Muscle of leg (tissue), 11 donors: Measurements from ENCODE around the gene RANBP9. TPM values are rescaled to one million over a fixed set of nuclear protein-coding genes. Genes with fewer than 3 reads are reported as not detected.

ENCODE experiments used
- DNase-seq: peaks from one replicate; pipeline ENCODE4 v3.0.0; 2013
- H3K27ac ChIP-seq: one replicate; pipeline ENCODE4 v1.5.1; 2013; ENCODE audit warnings: mild to moderate bottlenecking, low read length, control low read depth
- H3K27me3 ChIP-seq: one replicate; pipeline ENCODE4 v1.6.1; 2013; ENCODE audit warnings: low read length; ENCODE audit not compliant: control insufficient read depth, insufficient read depth
- H3K36me3 ChIP-seq: one replicate; pipeline ENCODE4 v1.6.1; 2013; ENCODE audit warnings: low read length; ENCODE audit not compliant: control insufficient read depth, insufficient read depth
- H3K4me1 ChIP-seq: one replicate; pipeline ENCODE4 v1.6.1; 2013; ENCODE audit warnings: low read length; ENCODE audit not compliant: control insufficient read depth, insufficient read depth
- H3K4me3 ChIP-seq: one replicate; pipeline ENCODE4 v1.5.1; 2013; ENCODE audit warnings: low read length, control low read depth
- H3K9me3 ChIP-seq: replicated peaks from 2 replicates; pipeline ENCODE4 v1.6.1; 2013; ENCODE audit warnings: low read depth, low read length; ENCODE audit not compliant: control insufficient read depth
- WGBS: methylation state at CpG from one replicate; pipeline ENCODE4 v1.1.5; 2013; ENCODE audit warnings: missing lambda C conversion rate; ENCODE audit not compliant: insufficient coverage; 5-methylcytosine and 5-hydroxymethylcytosine counted together
- polyA plus RNA-seq, 8 donors: library from polyadenylated mRNA; unstranded; fragments of 120-200 nt; gene quantifications; one replicate each; pipeline versions ENCODE4 v1.2.1 to v1.2.3, GENCODE V29; 2013; ENCODE audit warnings: inconsistent platforms in 1 of 8, low replicate concordance in 1 of 8; ENCODE audit not compliant: insufficient read length in 8 of 8, insufficient read depth in 1 of 8
- total RNA-seq: library from RNA; stranded (reverse); fragments of 120-200 nt; gene quantifications from one replicate; pipeline ENCODE4 v1.2.4, GENCODE V29; 2013

The RANBP9 gene
- total and polyA plus RNA-seq, 9 donors = 23.4 to 35.6 (median 27.7) TPM

GRCh38 chr6:13591205-13591921, 120.3 kb downstream of the RANBP9 start:
- H3K36me3 ChIP-seq = peaks cover 48% of the 10 kb centered on the region
- H3K27ac ChIP-seq = no peak overlapping the region
- 95% methylated on average over 15 of the region's 21 CpGs for WGBS
- no peaks in the 10 kb centered on the region for H3K27me3 ChIP-seq
- H3K4me3 ChIP-seq = no peak overlapping the region
- no peak for DNase-seq
- no peaks in the 10 kb centered on the region for H3K4me1 ChIP-seq
- no peaks in the 10 kb centered on the region for H3K9me3 ChIP-seq

- Histone ChIP-seq H3K9me3 (no peaks in the 10 kb centered on the region), H3K4me1 (no peaks in the 10 kb centered on the region), H3K27me3 (no peaks in the 10 kb centered on the region), H3K36me3 (peaks cover 47% of the 10 kb centered on the region), H3K4me3 (no peak overlapping the region), H3K27ac (no peak overlapping the region)
- WGBS = 91% methylated on average over 1 of the region's 1 CpG
- no peak for DNase-seq
These were observed 121.0 kb downstream of the RANBP9 start for GRCh38 chr6:13590574-13591153.

GRCh38 chr6:13589801-13590200, 121.8 kb downstream of the RANBP9 start:
- Histone ChIP-seq H3K27ac (no peak overlapping the region), H3K9me3 (no peaks in the 10 kb centered on the region), H3K36me3 (peaks cover 41% of the 10 kb centered on the region), H3K27me3 (no peaks in the 10 kb centered on the region), H3K4me3 (no peak overlapping the region), H3K4me1 (no peaks in the 10 kb centered on the region)
- no CpG with 5 or more reads among the region's 9 CpGs for WGBS
- DNase-seq = no peak

GRCh38 chr6:13586603-13587542, 124.8 kb downstream of the RANBP9 start:
- H3K27ac ChIP-seq = no peak overlapping the region
- no peak for DNase-seq
- H3K4me3 ChIP-seq = no peak overlapping the region
- no peaks in the 10 kb centered on the region for H3K4me1 ChIP-seq
- WGBS = 98% methylated on average over 6 of the region's 7 CpGs
- no peaks in the 10 kb centered on the region for H3K27me3 ChIP-seq
- peaks cover 37% of the 10 kb centered on the region for H3K36me3 ChIP-seq
- no peaks in the 10 kb centered on the region for H3K9me3 ChIP-seq

- no peaks in the 10 kb centered on the region for H3K9me3 ChIP-seq
- no peak overlapping the region for H3K4me3 ChIP-seq
- no peak for DNase-seq
- H3K36me3 ChIP-seq = peaks cover 16% of the 10 kb centered on the region
- no peaks in the 10 kb centered on the region for H3K27me3 ChIP-seq
- WGBS = 90% methylated on average over 7 of the region's 9 CpGs
- H3K27ac ChIP-seq = no peak overlapping the region
- no peaks in the 10 kb centered on the region for H3K4me1 ChIP-seq
These were observed 129.9 kb downstream of the RANBP9 start for GRCh38 chr6:13581700-13582229.

- Histone ChIP-seq H3K36me3 (peaks cover 15% of the 10 kb centered on the region), H3K27ac (no peak overlapping the region), H3K27me3 (no peaks in the 10 kb centered on the region), H3K9me3 (no peaks in the 10 kb centered on the region), H3K4me3 (no peak overlapping the region), H3K4me1 (peaks cover 3% of the 10 kb centered on the region)
- no CpG with 5 or more reads among the region's 1 CpG for WGBS
- no peak for DNase-seq
These were observed 131.7 kb downstream of the RANBP9 start for GRCh38 chr6:13579911-13580310.

- Histone ChIP-seq H3K9me3 (no peaks in the 10 kb centered on the region), H3K4me3 (no peak overlapping the region), H3K4me1 (peaks cover 9% of the 10 kb centered on the region), H3K36me3 (peaks cover 6% of the 10 kb centered on the region), H3K27ac (no peak overlapping the region), H3K27me3 (no peaks in the 10 kb centered on the region)
- no peak for DNase-seq
- no CpG with 5 or more reads among the region's 3 CpGs for WGBS
These were observed 133.7 kb downstream of the RANBP9 start for GRCh38 chr6:13577926-13578325.

GRCh38 chr6:13576017-13576416, 135.6 kb downstream of the RANBP9 start:
- Histone ChIP-seq H3K27ac (no peak overlapping the region), H3K9me3 (no peaks in the 10 kb centered on the region), H3K4me3 (no peak overlapping the region), H3K4me1 (peaks cover 9% of the 10 kb centered on the region), H3K27me3 (no peaks in the 10 kb centered on the region), H3K36me3 (peaks cover 7% of the 10 kb centered on the region)
- DNase-seq = no peak
- no CpG with 5 or more reads among the region's 3 CpGs for WGBS

GRCh38 chr6:13575377-13575775, 136.3 kb downstream of the RANBP9 start:
- Histone ChIP-seq H3K9me3 (no peaks in the 10 kb centered on the region), H3K36me3 (peaks cover 4% of the 10 kb centered on the region), H3K27me3 (no peaks in the 10 kb centered on the region), H3K4me3 (peak overlapping the region; percentile 97), H3K27ac (peak overlapping the region; percentile 97), H3K4me1 (peaks cover 9% of the 10 kb centered on the region)
- DNase-seq = no peak
- no CpG with 5 or more reads among the region's 3 CpGs for WGBS
